K562 (cell line): ENCODE data around the gene ALDH1A2. TPM values are rescaled to one million over a fixed set of nuclear protein-coding genes. Genes with fewer than 3 reads are reported as not detected.
A peak's percentile ranks its signal among the peaks of the same experiment; 100 is the strongest.

Source experiments
- BDP1 ChIP-seq: IDR thresholded peaks from 3 replicates; pipeline ENCODE4 v1.6.1; 2011; ENCODE audit not compliant: insufficient read length, insufficient read depth
- CBX2 ChIP-seq: fragments of 200-600 bp; sonication (generic); IDR thresholded peaks from one replicate; pipeline ENCODE4 v1.6.1; 2012; ENCODE audit warnings: mild to moderate bottlenecking, low read length, inconsistent platforms; ENCODE audit not compliant: insufficient read depth, poor library complexity, severe bottlenecking
- CREB5 ChIP-seq: fragments of 250-450 bp; sonication (Bioruptor Pico); IDR thresholded peaks from 2 replicates; pipeline ENCODE4 v1.5.0; 2020; ENCODE audit warnings: mild to moderate bottlenecking
- E2F5 ChIP-seq: sonication (generic); formaldehyde crosslinking; IDR thresholded peaks from 2 replicates; pipeline ENCODE4 v1.8.0; 2022; ENCODE audit warnings: mild to moderate bottlenecking, missing genetic modification reagents
- ELF2 ChIP-seq: fragments of 250-450 bp; sonication (Bioruptor Pico); IDR thresholded peaks from 2 replicates; pipeline ENCODE4 v1.5.0; 2021; ENCODE audit warnings: mild to moderate bottlenecking
- ID3 ChIP-seq, 2 experiments: fragments of 250-450 bp in 1 of 2; fragments of 450-650 bp in 1 of 2; sonication (Bioruptor Pico) in 1 of 2; IDR thresholded peaks; 2 replicates each; pipeline versions ENCODE4 v1.6.1 to v1.8.0; 2016 to 2021; ENCODE audit warnings: mild to moderate bottlenecking in 2 of 2, moderate library complexity in 2 of 2, missing compliant biosample characterization in 1 of 2, missing genetic modification characterization in 1 of 2
- JUN ChIP-seq, 2 experiments: sonication (generic) in 1 of 2; formaldehyde crosslinking in 1 of 2; IDR thresholded peaks; 2 replicates each; pipeline versions ENCODE4 v1.6.1 to v1.8.0; 2012 to 2022; ENCODE audit warnings: borderline replicate concordance in 2 of 2, mild to moderate bottlenecking in 2 of 2, improper control_type of control experiment in 1 of 2, low read depth in 1 of 2, low read length in 1 of 2, missing genetic modification reagents in 1 of 2
- L3MBTL2 ChIP-seq: fragments of 450-650 bp; IDR thresholded peaks from 2 replicates; pipeline ENCODE4 v1.6.1; 2016; ENCODE audit warnings: mild to moderate bottlenecking, moderate library complexity
- MYC ChIP-seq, 2 experiments: fragments of 250-450 bp in 1 of 2; sonication (Bioruptor Pico) in 1 of 2; IDR thresholded peaks; 2 replicates each; pipeline versions ENCODE4 v1.5.1 to v1.6.1; 2012 to 2021; ENCODE audit warnings: low read depth in 2 of 2, borderline replicate concordance in 1 of 2, improper control_type of control experiment in 1 of 2, low read length in 1 of 2, mild to moderate bottlenecking in 1 of 2, moderate library complexity in 1 of 2
- PML ChIP-seq: IDR thresholded peaks from 2 replicates; pipeline ENCODE4 v1.6.1; 2012; ENCODE audit warnings: low read length, inconsistent platforms
- SLC30A9 ChIP-seq: fragments of 250-450 bp; sonication (Bioruptor Pico); IDR thresholded peaks from 2 replicates; pipeline ENCODE4 v1.8.0; 2022; ENCODE audit warnings: mild to moderate bottlenecking, moderate library complexity
- SMARCB1 ChIP-seq: IDR thresholded peaks from 2 replicates; pipeline ENCODE4 v1.6.1; 2011; ENCODE audit warnings: improper control_type of control experiment, low read depth; ENCODE audit not compliant: insufficient read length
- SRF ChIP-seq, 2 experiments: fragments of 250-450, 450-650 bp in 1 of 2; sonication (Bioruptor Pico) in 1 of 2; sonication (generic) in 1 of 2; formaldehyde crosslinking; IDR thresholded peaks; 2 replicates each; pipeline versions ENCODE4 v1.5.0 to v1.5.1; 2020 to 2022; ENCODE audit warnings: mild to moderate bottlenecking in 1 of 2, missing genetic modification reagents in 1 of 2
- STAT5B ChIP-seq: fragments of 250-450 bp; sonication (Bioruptor Pico); IDR thresholded peaks from 2 replicates; pipeline ENCODE4 v1.8.0; 2021; ENCODE audit warnings: mild to moderate bottlenecking, inconsistent platforms
- TAF9B ChIP-seq: fragments of 450-650 bp; IDR thresholded peaks from 2 replicates; pipeline ENCODE4 v1.6.1; 2018; ENCODE audit warnings: mild to moderate bottlenecking; ENCODE audit not compliant: partially characterized antibody
- TCF3 ChIP-seq: sonication (generic); formaldehyde crosslinking; IDR thresholded peaks from 2 replicates; pipeline ENCODE4 v1.4.0; 2020; ENCODE audit warnings: mild to moderate bottlenecking, missing genetic modification reagents
- XRCC3 ChIP-seq: fragments of 450-650 bp; IDR thresholded peaks from 2 replicates; pipeline ENCODE4 v1.6.1; 2017; ENCODE audit warnings: mild to moderate bottlenecking, moderate library complexity
- ZBTB26 ChIP-seq: fragments of 450-650 bp; formaldehyde crosslinking; IDR thresholded peaks from 2 replicates; pipeline ENCODE4 v1.4.0; 2022; ENCODE audit warnings: missing genetic modification characterization
- ZNF398 ChIP-seq: fragments of 250-450 bp; sonication (Bioruptor Pico); IDR thresholded peaks from 2 replicates; pipeline ENCODE4 v1.8.0; 2021; ENCODE audit warnings: moderate library complexity, mild to moderate bottlenecking, inconsistent platforms
- ZNF408 ChIP-seq: fragments of 250-450 bp; sonication (Bioruptor Pico); IDR thresholded peaks from 2 replicates; pipeline ENCODE4 v1.4.0; 2020; ENCODE audit warnings: low read depth, mild to moderate bottlenecking, moderate library complexity
- ZNF830 ChIP-seq: fragments of 250-450 bp; sonication (Bioruptor Pico); IDR thresholded peaks from 2 replicates; pipeline ENCODE4 v1.5.0; 2021; ENCODE audit warnings: mild to moderate bottlenecking
- polyA plus RNA-seq, 8 experiments: library from polyadenylated mRNA; depleted of rRNA in 4 of 8; stranded (reverse) in 5 of 8; unstranded in 3 of 8; fragments of >200 nt; fragmentation: Nextera tagmentation in 2 of 8; fragmentation: Illumina TruSeq in 1 of 8; extraction: Ambion mirVana in 2 of 8; extraction: Trizol in 1 of 8; gene quantifications; 2 replicates each; pipeline versions ENCODE4 v1.2.1 to v1.2.3, GENCODE V29; 2011 to 2014; ENCODE audit warnings: inconsistent platforms in 1 of 8, missing spikeins in 1 of 8
- total RNA-seq, 7 experiments: library from RNA; depleted of rRNA in 6 of 7; stranded (reverse); fragments of >200 nt in 6 of 7; fragmentation: Illumina TruSeq in 2 of 7; extraction: Trizol in 2 of 7; gene quantifications; 2 replicates each; pipeline versions ENCODE4 v1.2.1 to v1.2.3, GENCODE V29; 2011 to 2021; ENCODE audit warnings: low replicate concordance in 1 of 7

The ALDH1A2 gene
- total and polyA plus RNA-seq, 9 of the 15 experiments (the other 6 are each of a cell fraction or from before 2014, with no cell fraction given), result 115 to 393 (median 333) TPM

GRCh38 chr15:58110999-58111717 lies 45.6 kb upstream of the ALDH1A2 start (continued):
- no peak for TF ChIP-seq ZNF830 (CRISPR knock-in tag)
- TF ChIP-seq ID3 (CRISPR knock-in tag; IDR thresholded peaks at IDR 0.05), result no peak
- peak; percentile 40; the same call in 1 of the 2 replicates for TF ChIP-seq ID3 (tag; IDR thresholded peaks at IDR 0.05)
- TF ChIP-seq L3MBTL2, result no peak; the same call in 1 of the 2 replicates
- no peak for TF ChIP-seq BDP1
- TF ChIP-seq CBX2, result no peak
- TF ChIP-seq SLC30A9 (CRISPR knock-in tag), result no peak
- no peak for TF ChIP-seq ZNF408
- TF ChIP-seq PML, result peak; percentile 85
- TF ChIP-seq MYC (IDR thresholded peaks at IDR 0.05; ENCODE audit: low read depth, low read length), result peak; percentile 67; the same call in 1 of the 2 replicates
- TF ChIP-seq MYC (CRISPR knock-in tag; IDR thresholded peaks at IDR 0.05; ENCODE audit: borderline replicate concordance, low read depth), result no peak
- no peak for TF ChIP-seq E2F5
- TF ChIP-seq CREB5 (CRISPR knock-in tag), result no peak
- peak; percentile 89 for TF ChIP-seq TCF3 (CRISPR knock-in tag)
- peak; percentile 99 for TF ChIP-seq TAF9B
- TF ChIP-seq SRF (CRISPR knock-in tag; IDR thresholded peaks at IDR 0.05), result no peak
- no peak for TF ChIP-seq STAT5B (CRISPR knock-in tag)
- peak; percentile 46; the same call in 1 of the 2 replicates for TF ChIP-seq JUN (IDR thresholded peaks at IDR 0.05; ENCODE audit: borderline replicate concordance, low read depth, low read length)
- no peak for TF ChIP-seq JUN (CRISPR knock-in tag; IDR thresholded peaks at IDR 0.05; ENCODE audit: borderline replicate concordance)
- no peak for TF ChIP-seq ELF2 (CRISPR knock-in tag)
- TF ChIP-seq XRCC3, result no peak
- TF ChIP-seq SMARCB1, result no peak
- TF ChIP-seq ZBTB26 (CRISPR knock-in tag), result no peak
- no peak for TF ChIP-seq ZNF398 (CRISPR knock-in tag)
